HG03103 (cell line): ENCODE results near the gene MAP3K20.
"Not testable (repeated sequence)": the region's sequence is repeated elsewhere in the genome, so short reads cannot be mapped to it uniquely, and the experiment has no call there.

Experiments used
- ATAC-seq: cut with Tn5 transposase; IDR thresholded peaks from one replicate; pipeline ENCODE4 v1.9.1; 2021; ENCODE audit warnings: low read depth; ENCODE audit not compliant: unreplicated experiment

Gene MAP3K20

GRCh38 chr2:173119069-173119807, 43.6 kb downstream of the MAP3K20 start:
- no peak for ATAC-seq

- ATAC-seq: no peak
These were observed 44.3 kb downstream of the MAP3K20 start for GRCh38 chr2:173119944-173120343.

- ATAC-seq: no peak
These were observed 47.3 kb downstream of the MAP3K20 start for GRCh38 chr2:173122936-173123335.

- ATAC-seq: no peak
These were observed 48.8 kb downstream of the MAP3K20 start for GRCh38 chr2:173124441-173124840.

- no peak for ATAC-seq
These were observed 51.2 kb downstream of the MAP3K20 start for GRCh38 chr2:173126819-173127218.

- ATAC-seq: not testable (repeated sequence)
These were observed 52.5 kb downstream of the MAP3K20 start for GRCh38 chr2:173128132-173128531.

GRCh38 chr2:173130496-173131465, 55.1 kb downstream of the MAP3K20 start:
- no peak for ATAC-seq

GRCh38 chr2:173132531-173132930, 56.9 kb downstream of the MAP3K20 start:
- ATAC-seq: no peak

GRCh38 chr2:173134703-173135102, 59.1 kb downstream of the MAP3K20 start:
- no peak for ATAC-seq

GRCh38 chr2:173136067-173136466, 60.4 kb downstream of the MAP3K20 start:
- ATAC-seq: no peak

GRCh38 chr2:173136599-173136998, 61.0 kb downstream of the MAP3K20 start:
- no peak for ATAC-seq

- ATAC-seq: no peak
These were observed 62.0 kb downstream of the MAP3K20 start for GRCh38 chr2:173137610-173138009.

GRCh38 chr2:173138962-173139361, 63.3 kb downstream of the MAP3K20 start:
- ATAC-seq: no peak

- no peak for ATAC-seq
These were observed 66.0 kb downstream of the MAP3K20 start for GRCh38 chr2:173141666-173142065.

GRCh38 chr2:173145454-173145853, 69.8 kb downstream of the MAP3K20 start:
- no peak for ATAC-seq

- no peak for ATAC-seq
These were observed 70.9 kb downstream of the MAP3K20 start for GRCh38 chr2:173146590-173146989.

- no peak for ATAC-seq
These were observed 72.9 kb downstream of the MAP3K20 start for GRCh38 chr2:173148520-173148919.

GRCh38 chr2:173149491-173149890, 73.8 kb downstream of the MAP3K20 start:
- no peak for ATAC-seq

GRCh38 chr2:173150087-173150486, 74.4 kb downstream of the MAP3K20 start:
- ATAC-seq: no peak

- ATAC-seq: no peak
These were observed 75.3 kb downstream of the MAP3K20 start for GRCh38 chr2:173150963-173151362.

GRCh38 chr2:173151671-173152401, 76.2 kb downstream of the MAP3K20 start:
- ATAC-seq: peak; percentile 53
